ENCODE results near the gene SLC46A3. TPM values are rescaled to one million over a fixed set of nuclear protein-coding genes. Genes with fewer than 3 reads are reported as not detected.

SLC46A3 gene
- polyA plus RNA-seq, 1 experiment: 5.9 TPM

DNA sequence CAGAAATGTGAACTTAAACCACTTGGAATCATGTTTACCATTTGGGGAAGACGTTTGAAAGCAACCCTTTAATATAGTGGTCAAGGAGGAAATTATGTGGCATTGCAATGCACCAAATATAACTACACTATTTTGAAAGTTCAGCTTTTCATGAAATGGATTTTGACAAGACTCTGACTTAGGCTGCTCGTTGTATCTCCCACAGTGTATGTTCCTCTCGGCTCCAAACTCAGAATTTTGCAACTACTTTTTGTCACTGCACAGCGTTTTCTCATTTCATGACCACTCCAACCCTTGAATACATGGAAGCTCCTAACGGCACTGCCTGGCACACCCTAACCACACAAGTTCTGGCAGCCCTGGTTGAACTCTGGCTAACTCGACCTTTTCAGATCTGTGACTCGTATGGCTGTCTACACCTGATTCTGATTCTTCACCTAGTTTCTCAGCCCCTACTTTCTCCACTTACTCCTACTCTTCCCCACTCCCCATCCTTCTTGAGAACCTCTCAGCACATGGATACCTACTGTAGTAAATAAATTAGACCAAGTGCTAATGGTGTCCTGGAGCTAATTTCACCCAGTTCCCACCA lies 66.9 kb downstream of the SLC46A3 start:
- CTCF ChIA-PET: no interaction called here
- no peak for TF ChIP-seq CTCF (IDR thresholded peaks at IDR 0.05; ENCODE audit: insufficient read depth, low read depth, low read length)
- Histone ChIP-seq H3K36me3 (ENCODE audit: control insufficient read depth, insufficient read depth, low read length) (no peaks in the 10 kb centered on the region; the same call in 1 of the 2 replicates), H3K27me3 (ENCODE audit: control insufficient read depth, insufficient read depth, low read length) (no peaks in the 10 kb centered on the region), H3K4me3 (ENCODE audit: low read depth, low read length) (no peak overlapping the region)
- DNase-seq (ENCODE audit: low read depth): no peak
- POLR2A ChIA-PET: no interaction called here

DNA sequence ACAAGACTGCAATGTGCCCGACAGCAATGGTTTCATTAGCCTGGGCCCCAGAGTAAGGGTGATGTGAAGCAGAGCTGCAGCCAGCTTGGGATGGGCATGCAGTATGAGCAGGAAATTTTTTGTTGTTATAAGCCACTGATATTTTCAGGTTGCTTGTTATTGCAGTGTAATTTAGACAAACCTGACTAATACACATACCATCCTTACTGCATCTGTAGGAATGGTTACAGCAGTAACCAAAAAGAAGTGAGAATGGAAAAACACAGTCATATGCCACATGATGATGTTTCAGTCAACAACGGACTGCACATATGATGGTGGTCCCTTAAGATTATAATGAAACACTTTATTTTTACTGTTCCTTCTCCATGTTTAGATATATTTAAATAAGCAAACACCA lies 68.5 kb downstream of the SLC46A3 start:
- CTCF ChIA-PET: interaction anchor here (0.7 to 1.3 kb wide), 3 partner anchors 9 to 359 kb away, joined by 3 read pairs; no protein-coding TSS in a partner anchor
- Histone ChIP-seq H3K4me3 (ENCODE audit: low read depth, low read length) (no peak overlapping the region), H3K36me3 (ENCODE audit: control insufficient read depth, insufficient read depth, low read length) (no peaks in the 10 kb centered on the region; the same call in 1 of the 2 replicates), H3K27me3 (ENCODE audit: control insufficient read depth, insufficient read depth, low read length) (no peaks in the 10 kb centered on the region)
- POLR2A ChIA-PET: no interaction called here
- no peak for DNase-seq (ENCODE audit: low read depth)
- TF ChIP-seq CTCF (IDR thresholded peaks at IDR 0.05; ENCODE audit: insufficient read depth, low read depth, low read length): no peak

Small RNA genes lying within 50 kb of the gene (small RNA-seq; reads per million reads assigned to genes)
- gene RNU6-53P (ENCODE audit: insufficient read length, low read depth, low replicate concordance): not detected

Other genes starting within 250 kb of the SLC46A3 start
- gene FLT1, start 223.8 kb downstream of the SLC46A3 start, polyA plus RNA-seq (2011; rRNA removed): 37.8 and 68.2 TPM in 2 replicates
- gene POMP, start 59.8 kb downstream of the SLC46A3 start, polyA plus RNA-seq (2011; rRNA removed): 25.9 and 94.0 TPM in 2 replicates
- 0.05 and 0.07 TPM in 2 replicates for gene MTUS2, start 101.4 kb upstream of the SLC46A3 start, polyA plus RNA-seq (2011; rRNA removed)

All from BJ (cell line).